ENCODE measurements around the gene ADCY2.

Gene ADCY2

DNA sequence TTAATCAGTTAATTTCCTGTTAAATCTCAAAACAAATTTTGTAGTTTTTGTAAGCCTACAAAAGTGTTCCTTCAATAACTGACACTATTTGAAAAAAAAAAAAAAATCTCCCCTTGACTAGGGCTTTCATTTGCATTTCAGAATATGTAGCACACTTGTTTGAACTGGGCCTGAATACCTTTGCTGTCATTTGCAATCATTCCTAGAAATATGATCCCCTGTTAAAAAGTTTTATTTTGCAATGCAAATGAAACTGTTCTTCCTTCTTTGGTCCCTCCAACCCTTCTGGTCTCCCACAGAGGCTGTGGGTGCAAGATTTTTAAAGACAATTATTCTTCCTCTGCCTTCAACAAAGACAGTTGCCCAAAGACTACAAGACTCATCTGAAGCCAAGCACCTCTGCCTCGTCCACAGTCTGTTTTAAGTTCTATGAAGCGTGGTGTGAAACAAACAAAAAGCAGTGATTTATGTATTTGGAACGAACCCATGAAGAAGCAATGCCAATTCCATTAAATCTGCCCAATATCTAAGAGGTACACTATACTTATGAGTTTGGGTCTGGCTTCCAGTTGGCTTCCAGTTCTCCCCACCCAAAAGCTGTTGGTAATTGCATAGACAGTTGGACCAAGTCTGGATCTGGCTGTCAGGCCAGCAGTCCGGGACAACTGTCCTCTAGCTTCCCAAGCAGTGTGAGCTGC, 388.9 kb downstream of the ADCY2 start:
- DNase-seq (ENCODE audit: low read depth in 2 of 2) = no peak

- DNase-seq (ENCODE audit: low read depth in 2 of 2) = no peak
Observed at GRCh38 chr5:7787770-7788169, 391.8 kb downstream of the ADCY2 start.

DNA sequence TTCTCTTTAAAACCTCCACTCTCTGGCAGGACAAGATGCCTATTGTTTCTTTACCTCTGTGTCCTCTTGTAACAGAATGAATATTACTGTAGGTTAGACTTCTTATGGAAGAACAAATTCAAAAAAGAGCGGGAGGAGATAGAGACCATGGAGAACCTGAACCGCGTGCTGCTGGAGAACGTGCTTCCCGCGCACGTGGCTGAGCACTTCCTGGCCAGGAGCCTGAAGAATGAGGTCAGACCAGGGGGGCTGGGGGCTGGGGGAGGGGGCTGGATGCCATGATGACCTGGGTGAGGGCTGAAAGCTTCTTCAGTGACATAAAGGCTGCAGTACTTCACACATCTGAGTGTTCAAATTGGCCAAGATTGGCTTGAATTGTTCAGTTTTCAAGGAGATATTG, 393.6 kb downstream of the ADCY2 start:
- no peak for DNase-seq (ENCODE audit: low read depth in 2 of 2)

GRCh38 chr5:7793895-7794294, 398.0 kb downstream of the ADCY2 start:
- no peak for DNase-seq (ENCODE audit: low read depth in 2 of 2)

DNA sequence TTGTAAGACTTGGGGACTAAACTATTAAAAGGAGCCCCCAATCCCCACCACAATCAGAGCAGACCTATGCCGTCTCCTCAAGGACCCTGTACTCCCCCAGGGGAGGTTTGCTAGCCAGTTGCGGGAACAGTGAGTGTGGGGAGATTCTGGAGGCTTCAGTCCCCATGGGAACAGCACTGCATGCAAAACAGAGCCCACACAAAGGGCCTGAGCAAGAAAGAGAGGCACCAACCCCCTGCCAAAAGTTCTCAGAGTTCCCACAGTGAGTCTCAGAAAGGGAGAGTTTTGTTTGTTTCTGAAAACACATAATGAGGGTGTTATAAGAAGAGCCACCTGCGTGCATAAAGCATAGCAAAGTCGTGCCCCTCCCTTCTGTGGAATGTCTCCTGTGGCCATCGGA, 398.4 kb downstream of the ADCY2 start:
- no peak for DNase-seq (ENCODE audit: low read depth in 2 of 2)

DNA sequence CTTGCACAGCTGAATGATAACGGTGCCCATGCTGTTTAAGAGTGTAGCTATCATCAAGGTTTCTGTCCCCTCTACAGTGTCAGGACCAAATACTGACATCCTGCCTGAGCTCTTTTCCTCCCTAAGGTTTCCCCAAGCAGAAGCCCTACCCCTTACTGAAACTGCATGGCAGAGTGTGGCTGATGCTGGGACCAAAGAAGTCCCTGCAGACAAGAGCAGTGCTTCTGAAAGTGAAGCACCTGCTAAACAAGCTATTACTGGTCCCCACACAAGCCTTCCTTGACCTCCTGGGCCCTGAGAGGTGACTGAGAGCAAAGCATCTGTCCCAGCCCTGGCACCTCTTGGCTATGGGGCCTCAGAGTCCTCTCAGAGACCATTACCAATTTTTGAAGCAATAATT, 398.9 kb downstream of the ADCY2 start:
- no peak for DNase-seq (ENCODE audit: low read depth in 2 of 2)

DNA sequence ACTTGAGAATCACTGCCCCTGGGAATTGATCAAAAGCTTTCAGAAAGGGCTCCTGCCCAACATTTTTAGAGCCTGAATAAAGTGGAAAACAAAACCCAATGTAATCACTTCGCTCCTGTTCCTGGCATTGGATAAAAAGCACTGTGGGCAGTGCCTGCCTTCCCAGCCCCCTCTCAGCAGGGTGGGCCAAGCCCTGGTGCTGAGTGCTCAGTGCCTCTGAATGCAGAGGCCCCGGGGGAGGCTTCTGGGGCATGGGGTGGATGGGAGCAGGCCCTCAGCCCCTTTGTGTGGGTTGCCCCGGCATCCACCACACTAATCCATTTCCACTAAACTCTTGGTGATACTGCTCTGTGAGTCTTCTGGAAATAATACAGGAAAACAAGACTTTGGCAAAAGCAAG, 399.4 kb downstream of the ADCY2 start:
- no peak for DNase-seq (ENCODE audit: low read depth in 2 of 2)

- DNase-seq (ENCODE audit: low read depth in 2 of 2) = no peak
Observed at GRCh38 chr5:7801891-7802614, 406.1 kb downstream of the ADCY2 start.

DNA sequence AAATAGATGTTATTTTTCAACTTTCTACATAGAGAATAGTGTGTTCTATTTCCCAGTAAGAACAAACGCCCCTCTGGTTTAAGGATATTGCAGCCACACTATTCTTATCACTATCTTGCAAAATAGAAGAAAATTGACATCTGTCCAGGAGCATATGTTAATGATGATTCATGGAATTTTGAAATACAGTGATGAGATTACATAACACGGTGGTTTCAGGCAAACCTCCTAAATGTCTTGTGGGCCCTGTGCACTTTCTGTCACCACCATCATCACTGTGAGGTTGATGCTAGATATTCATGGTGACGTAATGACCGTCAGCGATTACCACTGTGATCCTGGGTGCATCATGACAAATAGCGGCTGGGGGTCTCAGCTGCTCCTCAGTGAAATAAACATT, 406.9 kb downstream of the ADCY2 start:
- no peak for DNase-seq (ENCODE audit: low read depth in 2 of 2)

- DNase-seq (ENCODE audit: low read depth in 2 of 2) = no peak
Observed at GRCh38 chr5:7803937-7804336, 408.0 kb downstream of the ADCY2 start.

DNA sequence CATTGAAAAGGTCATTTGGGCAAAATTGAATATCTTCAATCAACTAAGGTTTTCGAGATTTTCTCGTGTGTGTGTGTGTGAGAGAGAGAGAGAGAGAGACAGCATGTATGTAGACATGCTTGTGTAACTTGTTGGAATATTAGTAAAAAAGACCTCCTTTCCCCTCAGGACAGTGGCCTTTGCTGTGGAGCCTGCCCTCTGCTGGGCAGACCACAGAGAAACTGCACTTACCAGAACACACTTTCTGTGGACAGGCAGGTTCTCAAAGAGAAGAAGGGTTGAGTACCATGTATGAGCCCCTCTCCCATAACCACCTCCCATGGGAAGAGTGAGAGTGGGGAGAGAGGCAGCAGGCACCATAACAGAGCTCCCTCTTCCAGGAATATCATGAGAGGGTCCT, 409.4 kb downstream of the ADCY2 start:
- no peak for DNase-seq (ENCODE audit: low read depth in 2 of 2)

DNA sequence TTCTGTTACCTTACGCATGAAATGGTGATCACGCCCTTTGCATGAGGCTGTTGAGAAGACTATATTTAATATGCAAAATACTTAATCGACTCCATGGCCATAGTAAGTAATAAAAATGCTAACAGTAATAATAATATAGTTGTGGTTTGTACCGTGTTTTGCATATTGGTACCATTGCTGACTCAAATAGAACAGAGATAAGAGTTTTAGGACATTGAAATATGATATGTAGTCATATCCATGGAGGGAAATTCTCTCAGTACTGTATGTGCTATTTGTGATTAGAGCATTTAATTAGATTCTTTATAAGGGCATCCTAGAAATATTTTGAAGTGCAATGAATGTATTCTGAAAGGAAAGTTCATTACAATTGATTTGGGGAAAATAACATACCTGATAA, 413.1 kb downstream of the ADCY2 start:
- no peak for DNase-seq (ENCODE audit: low read depth in 2 of 2)

DNA sequence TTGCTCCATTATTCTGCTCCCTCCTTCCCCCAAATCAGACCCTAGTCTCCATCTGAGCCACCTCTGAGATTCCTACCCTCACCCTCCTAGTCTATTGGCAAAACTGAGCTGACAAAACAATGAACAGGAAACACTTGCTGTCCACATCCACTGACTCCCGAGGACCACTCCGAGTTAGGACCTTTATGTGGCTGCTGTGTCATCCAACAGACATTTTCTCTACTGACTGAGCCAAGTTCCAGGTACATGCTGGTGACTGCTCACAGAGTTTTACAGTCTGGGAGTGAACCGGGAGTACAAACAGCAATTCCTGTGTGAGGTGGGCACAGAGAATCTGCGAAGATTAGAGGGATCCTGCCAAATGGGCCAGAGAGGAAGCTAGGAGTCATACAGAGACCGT, 415.8 kb downstream of the ADCY2 start:
- DNase-seq (ENCODE audit: low read depth in 2 of 2) = no peak

DNA sequence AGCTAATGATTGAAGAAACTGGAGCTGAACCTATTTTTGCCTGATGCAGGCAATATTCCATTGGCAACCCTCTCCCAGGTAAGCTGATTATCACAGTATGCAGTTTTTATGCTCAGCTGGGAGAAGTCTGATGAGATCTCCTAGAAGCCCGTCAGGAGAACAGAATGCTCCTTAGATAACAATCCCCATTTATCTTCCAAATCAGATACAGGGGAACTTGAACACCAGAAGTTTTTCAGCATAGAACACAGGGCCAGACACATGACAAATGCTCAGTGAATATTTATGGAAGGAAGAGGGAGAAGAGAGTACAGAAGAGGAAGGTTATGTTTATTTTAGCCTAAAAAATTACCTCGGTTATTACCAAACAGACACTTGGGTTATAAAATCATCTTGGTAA, 417.1 kb downstream of the ADCY2 start:
- DNase-seq (ENCODE audit: low read depth in 2 of 2) = no peak

DNA sequence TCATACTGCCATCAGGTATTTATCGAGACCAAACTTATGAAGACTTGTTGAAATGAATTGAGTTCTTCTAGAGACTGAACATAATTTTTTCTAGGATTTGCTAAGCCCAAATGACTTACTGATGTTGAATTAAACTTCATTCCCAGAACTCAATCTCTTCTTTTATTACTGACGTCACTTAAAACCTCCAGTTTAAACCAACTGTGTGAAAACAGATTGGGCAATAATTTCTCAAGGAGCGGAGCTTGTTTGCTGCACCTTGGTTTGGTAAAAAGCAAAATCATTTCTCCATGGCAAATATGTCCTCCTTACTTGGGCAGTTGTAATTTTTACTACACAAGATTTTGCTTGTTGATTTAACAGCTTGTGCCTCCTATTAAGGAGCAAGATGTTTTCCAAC, 417.6 kb downstream of the ADCY2 start:
- no peak for DNase-seq (ENCODE audit: low read depth in 2 of 2)

DNA sequence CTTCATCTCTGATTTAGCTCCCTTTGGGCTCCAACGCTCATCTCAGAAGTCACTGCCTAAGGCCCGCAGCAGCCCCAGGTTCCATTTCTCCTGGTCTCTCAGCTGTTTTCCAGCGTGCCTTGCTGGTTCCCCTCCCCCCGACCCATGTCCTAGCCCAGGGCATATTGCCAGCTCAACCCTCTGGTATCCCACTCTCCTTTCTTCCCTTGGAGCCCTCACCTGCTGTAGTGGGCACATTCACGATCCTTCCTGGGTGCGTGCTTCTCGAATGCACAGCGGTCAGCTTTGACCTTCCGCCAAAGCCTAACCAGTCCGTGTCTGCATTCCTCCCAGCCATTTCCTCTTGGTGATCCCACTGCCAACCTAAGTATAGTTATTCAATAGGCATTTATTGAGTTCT, 418.9 kb downstream of the ADCY2 start:
- no peak for DNase-seq (ENCODE audit: low read depth in 2 of 2)

DNA sequence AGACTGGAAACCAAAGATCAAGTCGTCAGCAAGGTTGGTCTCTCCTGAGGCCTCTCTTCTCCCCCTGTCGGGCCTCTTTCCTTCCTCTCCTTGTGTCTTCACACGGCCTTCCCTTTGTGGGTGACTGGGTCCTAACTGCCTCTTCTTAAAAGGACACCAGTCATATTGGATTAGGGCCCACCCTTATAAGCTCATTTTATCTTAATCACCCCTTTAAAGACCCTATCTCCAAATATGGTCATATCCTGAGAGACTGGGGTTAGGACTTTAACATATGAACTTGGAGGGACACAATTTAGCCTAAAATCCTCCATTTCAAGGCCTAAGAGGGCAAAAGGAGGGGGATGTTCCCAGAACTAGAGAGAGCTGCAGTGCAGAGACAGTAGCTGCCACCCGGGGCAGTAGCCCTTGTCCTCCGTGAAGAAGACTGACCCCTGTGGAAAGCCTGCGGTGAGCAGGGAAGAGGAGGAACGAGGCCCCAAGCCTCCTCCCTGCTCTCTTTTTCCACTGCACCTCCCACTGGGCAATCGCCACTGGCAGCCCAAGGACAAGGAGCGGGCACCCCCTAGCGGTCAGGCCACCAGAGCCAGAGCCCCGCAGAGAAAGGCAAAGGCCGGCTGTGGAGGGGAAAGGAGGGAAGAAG, 420.1 kb downstream of the ADCY2 start:
- peak; percentile 55 to 58 for DNase-seq (ENCODE audit: low read depth in 2 of 2)

GRCh38 chr5:7816535-7816901, 420.6 kb downstream of the ADCY2 start:
- DNase-seq (ENCODE audit: low read depth in 2 of 2) = no peak

GRCh38 chr5:7822449-7822848, 426.5 kb downstream of the ADCY2 start:
- DNase-seq (ENCODE audit: low read depth in 2 of 2) = no peak

DNA sequence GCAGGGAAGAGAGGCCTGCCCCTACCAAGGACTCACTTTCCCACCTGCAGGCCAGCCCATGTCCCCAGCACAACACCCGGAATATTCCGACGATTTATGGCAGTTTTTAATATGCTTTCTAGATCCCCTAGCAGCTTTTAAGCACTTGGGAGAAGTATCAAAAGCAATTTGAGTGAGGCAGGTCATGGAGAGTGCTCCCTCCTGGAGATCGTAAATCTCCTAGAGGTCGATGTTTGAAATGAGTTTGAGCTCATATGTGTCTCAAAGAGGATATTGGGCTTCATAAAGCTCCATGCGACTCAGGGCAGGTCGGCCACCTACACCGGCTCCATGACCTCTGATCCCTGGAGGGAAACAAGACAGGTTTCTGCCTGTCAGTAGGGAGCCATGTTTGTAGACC, 427.7 kb downstream of the ADCY2 start:
- DNase-seq (ENCODE audit: low read depth in 2 of 2) = no peak

DNA sequence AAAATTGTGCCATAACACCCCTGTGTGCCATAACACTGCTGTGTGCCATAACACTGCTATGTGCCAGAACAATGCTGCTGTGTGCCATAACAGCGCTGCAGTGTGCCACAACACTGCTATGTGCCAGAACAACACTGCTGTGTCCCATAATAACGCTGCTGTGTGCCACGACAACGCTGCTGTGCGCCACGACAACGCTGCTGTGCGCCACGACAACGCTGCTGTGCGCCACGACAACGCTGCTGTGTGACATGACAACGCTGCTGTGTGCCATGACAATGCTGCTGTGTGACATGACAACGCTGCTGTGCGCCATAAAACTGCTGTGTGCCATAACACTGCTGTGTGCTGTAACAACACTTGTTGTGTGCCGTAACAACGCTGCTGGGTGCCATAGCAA, 429.1 kb downstream of the ADCY2 start:
- no peak for DNase-seq (ENCODE audit: low read depth in 2 of 2)

- DNase-seq (ENCODE audit: low read depth in 2 of 2) = no peak
Observed at GRCh38 chr5:7825630-7826029, 429.7 kb downstream of the ADCY2 start.

- no peak for DNase-seq (ENCODE audit: low read depth in 2 of 2)
Observed at GRCh38 chr5:7827610-7828009, 431.7 kb downstream of the ADCY2 start.
